ENCODE measurements around the gene MALRD1. TPM values are rescaled to one million over a fixed set of nuclear protein-coding genes. Genes with fewer than 3 reads are reported as not detected.

The MALRD1 gene
- total RNA-seq, 2 donors from 2014 or later = 0.26 to 1.3 TPM

DNA sequence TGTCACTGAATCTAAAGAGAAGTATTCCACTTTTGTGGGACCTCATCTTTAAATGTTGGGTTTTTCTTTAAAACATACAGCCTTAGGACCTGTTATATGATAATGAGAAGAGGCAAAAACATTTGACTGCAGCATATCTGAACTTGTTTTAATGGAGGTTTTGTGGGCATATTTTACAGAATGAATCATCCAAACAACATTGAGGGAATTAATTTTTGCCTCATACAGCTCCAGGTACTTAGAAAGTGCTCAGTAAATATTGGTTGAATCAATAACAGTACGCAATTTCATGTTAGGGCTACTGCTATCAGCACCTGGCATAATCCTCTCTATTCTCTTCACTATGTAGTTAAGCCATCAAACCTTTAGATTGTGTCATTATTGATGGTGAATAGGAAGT lies 115.9 kb downstream of the MALRD1 start:
- intact Hi-C loops (cut with DNase I) = no loop called here
- WGBS, 2 donors = 11 to 27% methylated on average over 1 of the region's 1 CpG
- no peaks in the 10 kb centered on the region for H3K9me3 ChIP-seq
- TF ChIP-seq, protein P1, sequence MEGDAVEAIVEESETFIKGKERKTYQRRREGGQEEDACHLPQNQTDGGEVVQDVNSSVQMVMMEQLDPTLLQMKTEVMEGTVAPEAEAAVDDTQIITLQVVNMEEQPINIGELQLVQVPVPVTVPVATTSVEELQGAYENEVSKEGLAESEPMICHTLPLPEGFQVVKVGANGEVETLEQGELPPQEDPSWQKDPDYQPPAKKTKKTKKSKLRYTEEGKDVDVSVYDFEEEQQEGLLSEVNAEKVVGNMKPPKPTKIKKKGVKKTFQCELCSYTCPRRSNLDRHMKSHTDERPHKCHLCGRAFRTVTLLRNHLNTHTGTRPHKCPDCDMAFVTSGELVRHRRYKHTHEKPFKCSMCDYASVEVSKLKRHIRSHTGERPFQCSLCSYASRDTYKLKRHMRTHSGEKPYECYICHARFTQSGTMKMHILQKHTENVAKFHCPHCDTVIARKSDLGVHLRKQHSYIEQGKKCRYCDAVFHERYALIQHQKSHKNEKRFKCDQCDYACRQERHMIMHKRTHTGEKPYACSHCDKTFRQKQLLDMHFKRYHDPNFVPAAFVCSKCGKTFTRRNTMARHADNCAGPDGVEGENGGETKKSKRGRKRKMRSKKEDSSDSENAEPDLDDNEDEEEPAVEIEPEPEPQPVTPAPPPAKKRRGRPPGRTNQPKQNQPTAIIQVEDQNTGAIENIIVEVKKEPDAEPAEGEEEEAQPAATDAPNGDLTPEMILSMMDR (IDR thresholded peaks at IDR 0.05) = no peak
- no peak for TF ChIP-seq POLR2A (IDR thresholded peaks at IDR 0.05)
- H3K27me3 ChIP-seq = no peaks in the 10 kb centered on the region
- ATAC-seq = no peak
- DNase-seq = no peak
- H3K36me3 ChIP-seq (replicated peaks in 1 of 2; ENCODE audit: insufficient read depth in 1 of 2, low read depth in 2 of 2) = no peaks in the 10 kb centered on the region
- H3K4me1 ChIP-seq = no peaks in the 10 kb centered on the region
- H3K4me3 ChIP-seq = no peak overlapping the region
- H3K27ac ChIP-seq = no peak overlapping the region

DNA sequence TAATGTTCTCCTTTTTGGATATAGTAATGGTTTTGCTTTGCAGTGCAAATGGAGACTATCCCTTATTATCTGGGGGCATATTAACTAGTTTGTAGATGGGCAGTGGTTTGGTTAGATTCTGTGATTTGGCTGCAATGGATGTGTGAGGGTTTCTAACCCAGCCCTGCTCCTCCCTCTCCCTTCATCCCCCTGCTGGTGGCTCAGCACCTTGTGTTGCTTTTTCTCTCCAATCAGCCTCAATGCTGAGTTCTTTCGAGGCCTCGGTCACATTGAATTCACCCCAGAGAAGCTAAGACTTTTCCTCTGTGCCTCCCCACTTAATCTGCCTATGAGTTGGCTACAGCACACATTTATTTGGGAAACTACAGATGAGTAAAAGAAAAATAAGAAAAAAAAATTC lies 120.0 kb downstream of the MALRD1 start:
- H3K27ac ChIP-seq = no peak overlapping the region
- no peaks in the 10 kb centered on the region for H3K36me3 ChIP-seq (replicated peaks in 1 of 2; ENCODE audit: insufficient read depth in 1 of 2, low read depth in 2 of 2)
- WGBS, 2 donors = 38 to 40% methylated on average over 2 of the region's 2 CpGs
- no peaks in the 10 kb centered on the region for H3K4me1 ChIP-seq
- no peaks in the 10 kb centered on the region for H3K27me3 ChIP-seq
- H3K9me3 ChIP-seq = no peaks in the 10 kb centered on the region
- no peak for TF ChIP-seq POLR2A (IDR thresholded peaks at IDR 0.05)
- TF ChIP-seq, protein P1 (IDR thresholded peaks at IDR 0.05) = no peak
- DNase-seq (no peak), ATAC-seq (no peak)
- H3K4me3 ChIP-seq = no peak overlapping the region
- intact Hi-C loops (cut with DNase I) = no loop called here

DNA sequence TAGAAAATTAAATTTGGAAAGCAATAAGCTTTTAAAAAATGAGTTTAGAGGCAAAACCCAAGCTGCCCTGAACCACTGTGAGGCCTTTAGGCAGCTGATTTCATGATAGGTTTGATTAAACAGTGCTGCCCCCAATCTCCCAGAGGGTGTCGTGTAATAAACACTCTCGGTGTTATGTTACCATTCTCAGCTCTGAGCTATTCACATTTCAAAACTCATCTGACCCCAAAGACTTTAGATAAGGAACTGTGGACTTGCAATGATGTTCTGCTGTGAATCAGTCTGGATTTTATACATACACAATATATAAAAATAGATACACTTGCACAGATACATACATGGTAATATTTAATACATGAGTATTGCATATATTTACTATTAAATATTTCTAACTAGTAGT lies 120.4 kb downstream of the MALRD1 start:
- 38 to 47% methylated on average over 2 of the region's 2 CpGs for WGBS, 2 donors
- intact Hi-C loops (cut with DNase I) = no loop called here
- no peaks in the 10 kb centered on the region for H3K27me3 ChIP-seq
- ATAC-seq = no peak
- no peaks in the 10 kb centered on the region for H3K4me1 ChIP-seq
- TF ChIP-seq POLR2A (IDR thresholded peaks at IDR 0.05) = no peak
- TF ChIP-seq, protein P1 (IDR thresholded peaks at IDR 0.05) = no peak
- no peaks in the 10 kb centered on the region for H3K9me3 ChIP-seq
- H3K36me3 ChIP-seq (replicated peaks in 1 of 2; ENCODE audit: insufficient read depth in 1 of 2, low read depth in 2 of 2) = no peaks in the 10 kb centered on the region
- no peak overlapping the region for H3K27ac ChIP-seq
- H3K4me3 ChIP-seq = no peak overlapping the region
- DNase-seq = no peak

DNA sequence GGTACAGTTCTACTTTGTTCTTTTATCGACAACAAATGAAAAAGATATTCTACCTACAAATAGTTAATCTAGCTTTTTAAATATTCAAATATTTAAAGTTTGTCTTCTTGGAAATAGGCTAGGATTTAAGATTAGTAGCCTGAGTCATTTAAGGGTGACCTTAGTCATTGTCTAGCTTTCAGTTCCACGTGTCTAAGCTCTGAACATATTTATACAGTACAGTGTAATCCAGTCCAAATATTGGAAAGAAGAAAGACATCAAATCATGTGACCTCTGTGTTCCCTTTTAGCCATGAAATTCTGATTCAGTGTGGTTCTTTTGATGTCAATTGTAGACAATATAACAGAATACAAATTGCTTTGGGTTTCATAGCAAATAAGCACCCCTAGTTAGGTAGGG lies 121.1 kb downstream of the MALRD1 start:
- no peaks in the 10 kb centered on the region for H3K4me1 ChIP-seq
- no peaks in the 10 kb centered on the region for H3K9me3 ChIP-seq
- WGBS, 2 donors = 49 to 57% methylated on average over 2 of the region's 2 CpGs
- no peak overlapping the region for H3K27ac ChIP-seq
- no peak for TF ChIP-seq POLR2A (IDR thresholded peaks at IDR 0.05)
- TF ChIP-seq, protein P1 (IDR thresholded peaks at IDR 0.05) = no peak
- no peaks in the 10 kb centered on the region for H3K27me3 ChIP-seq
- DNase-seq = no peak
- no peaks in the 10 kb centered on the region for H3K36me3 ChIP-seq (replicated peaks in 1 of 2; ENCODE audit: insufficient read depth in 1 of 2, low read depth in 2 of 2)
- intact Hi-C loops (cut with DNase I) = no loop called here
- no peak overlapping the region for H3K4me3 ChIP-seq
- ATAC-seq = no peak

DNA sequence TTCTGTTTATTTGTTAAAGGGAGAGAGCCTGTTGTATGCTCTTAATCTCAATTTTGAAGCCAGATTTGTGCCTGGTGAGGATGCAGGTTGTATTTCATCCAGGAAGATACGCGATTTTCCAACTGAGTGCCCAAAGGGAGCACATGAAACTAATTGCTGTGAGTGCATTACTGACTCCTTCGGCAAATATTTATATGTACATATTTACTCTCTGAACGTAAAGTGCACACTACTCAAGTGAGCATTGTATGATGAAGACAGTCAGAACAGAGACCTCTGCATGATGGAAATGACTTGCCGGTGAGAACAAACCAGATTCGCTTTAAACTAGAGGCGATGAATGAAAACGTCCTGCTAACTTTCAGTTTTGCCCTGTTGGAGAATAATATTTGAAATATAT lies 130.1 kb downstream of the MALRD1 start:
- DNase-seq (no peak), ATAC-seq (no peak)
- no peaks in the 10 kb centered on the region for H3K4me1 ChIP-seq
- no peak overlapping the region for H3K27ac ChIP-seq
- H3K27me3 ChIP-seq = no peaks in the 10 kb centered on the region
- intact Hi-C loops (cut with DNase I) = no loop called here
- no peak overlapping the region for H3K4me3 ChIP-seq
- no peaks in the 10 kb centered on the region for H3K9me3 ChIP-seq
- WGBS, 2 donors = 58 to 75% methylated on average over 8 of the region's 8 CpGs
- no peak for TF ChIP-seq POLR2A (IDR thresholded peaks at IDR 0.05)
- TF ChIP-seq, protein P1 (IDR thresholded peaks at IDR 0.05) = no peak
- H3K36me3 ChIP-seq (replicated peaks in 1 of 2; ENCODE audit: insufficient read depth in 1 of 2, low read depth in 2 of 2) = no peaks in the 10 kb centered on the region

Data from body of pancreas (tissue), 4 donors.